Lower leg skin (tissue), 3 donors: ENCODE results near the gene USB1.

Source experiments
- POLR2A ChIP-seq, 2 donors: fragments of 450-650 bp; IDR thresholded peaks; one replicate each; pipeline ENCODE4 v1.6.1; 2016 to 2017; ENCODE audit warnings: antibody characterized with exemption in 2 of 2, mild to moderate bottlenecking in 1 of 2, moderate library complexity in 1 of 2
- TF ChIP-seq, protein P1 (sequence below), 3 donors: fragments of 450-650 bp; IDR thresholded peaks; one replicate each; pipeline ENCODE4 v1.5.1; 2016; ENCODE audit warnings: antibody characterized with exemption in 3 of 3, mild to moderate bottlenecking in 3 of 3, moderate library complexity in 2 of 3

DNA sequence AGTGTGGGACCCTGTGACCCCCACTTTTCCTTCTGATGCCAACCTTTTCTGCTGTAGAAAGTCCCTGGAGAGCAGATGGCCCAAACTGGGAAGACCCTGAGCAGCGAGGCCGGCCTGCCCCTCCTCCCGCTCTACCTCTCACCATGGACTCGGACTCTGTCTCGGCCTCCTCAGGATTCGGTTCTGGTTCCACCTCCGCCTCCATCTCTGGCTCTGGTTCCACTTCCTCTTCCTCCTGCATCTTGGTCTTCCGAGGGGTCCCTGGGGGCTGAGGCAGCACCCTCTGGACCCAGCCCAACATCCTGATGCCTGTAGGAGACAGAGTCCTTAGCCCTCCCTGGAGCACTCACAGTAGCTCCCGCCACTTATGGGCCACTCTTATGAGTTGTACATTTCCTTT lies 34.2 kb upstream of the USB1 start:
- no peak for TF ChIP-seq POLR2A (IDR thresholded peaks at IDR 0.05)
- TF ChIP-seq, protein P1, sequence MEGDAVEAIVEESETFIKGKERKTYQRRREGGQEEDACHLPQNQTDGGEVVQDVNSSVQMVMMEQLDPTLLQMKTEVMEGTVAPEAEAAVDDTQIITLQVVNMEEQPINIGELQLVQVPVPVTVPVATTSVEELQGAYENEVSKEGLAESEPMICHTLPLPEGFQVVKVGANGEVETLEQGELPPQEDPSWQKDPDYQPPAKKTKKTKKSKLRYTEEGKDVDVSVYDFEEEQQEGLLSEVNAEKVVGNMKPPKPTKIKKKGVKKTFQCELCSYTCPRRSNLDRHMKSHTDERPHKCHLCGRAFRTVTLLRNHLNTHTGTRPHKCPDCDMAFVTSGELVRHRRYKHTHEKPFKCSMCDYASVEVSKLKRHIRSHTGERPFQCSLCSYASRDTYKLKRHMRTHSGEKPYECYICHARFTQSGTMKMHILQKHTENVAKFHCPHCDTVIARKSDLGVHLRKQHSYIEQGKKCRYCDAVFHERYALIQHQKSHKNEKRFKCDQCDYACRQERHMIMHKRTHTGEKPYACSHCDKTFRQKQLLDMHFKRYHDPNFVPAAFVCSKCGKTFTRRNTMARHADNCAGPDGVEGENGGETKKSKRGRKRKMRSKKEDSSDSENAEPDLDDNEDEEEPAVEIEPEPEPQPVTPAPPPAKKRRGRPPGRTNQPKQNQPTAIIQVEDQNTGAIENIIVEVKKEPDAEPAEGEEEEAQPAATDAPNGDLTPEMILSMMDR (IDR thresholded peaks at IDR 0.05) = no peak
